A549 (cell line): ENCODE data around the gene ADCY2. TPM values are rescaled to one million over a fixed set of nuclear protein-coding genes. Genes with fewer than 3 reads are reported as not detected.
A peak's percentile ranks its signal among the peaks of the same experiment; 100 is the strongest.

Experiments
- ATAC-seq, 2 experiments: fragments of 200-7000 bp in 1 of 2; fragments of >200 bp in 1 of 2; cut with Nextera tagmentation in 1 of 2; cut with Tn5 transposase in 1 of 2; 3 replicates each; pipeline versions ENCODE4 v1.8.0 to v1.9.1; 2018 to 2020; ENCODE audit warnings: mild to moderate bottlenecking in 1 of 2, moderate library complexity in 1 of 2
- CTCF ChIA-PET: fragments of 300-600 bp; sonication (Branson Sonifier 250); formaldehyde crosslinking; extraction: SDS; loops from one replicate; lab custom pipeline; 2021; ENCODE audit warnings: antibody characterized with exemption, inconsistent platforms; lab: Yijun Ruan, JAX
- POLR2A ChIA-PET: fragments of 350-600 bp; formaldehyde crosslinking; extraction: SDS; loops from one replicate; lab custom pipeline; 2021; ENCODE audit warnings: antibody characterized with exemption, inconsistent platforms; lab: Yijun Ruan, JAX
- DNase-seq, 2 experiments: peaks; one replicate each; pipeline versions ENCODE4 v3.0.0 to v3.0.0-alpha.2; 2011 to 2016; ENCODE audit warnings: low read depth in 1 of 2, low spot score in 1 of 2
- FAIRE-seq: peaks from 2 replicates; lab custom pipeline; 2011; peaks lifted over from hg19 to GRCh38; lab: Jason Lieb, UNC
- H3K27ac ChIP-seq, 2 experiments: fragments of >200 bp; sonication (Bioruptor Twin); formaldehyde crosslinking; 3 replicates each; pipeline ENCODE4 v1.5.1; 2016 to 2017
- H3K4me1 ChIP-seq: fragments of >200 bp; sonication (Bioruptor Twin); formaldehyde crosslinking; 3 replicates; pipeline ENCODE4 v1.6.1; 2016
- H3K4me2 ChIP-seq: fragments of >200 bp; sonication (Bioruptor Twin); formaldehyde crosslinking; 3 replicates; pipeline ENCODE4 v1.6.1; 2016
- H3K4me3 ChIP-seq: fragments of >200 bp; sonication (Bioruptor Twin); formaldehyde crosslinking; 3 replicates; pipeline ENCODE4 v1.5.1; 2016
- H3K9me3 ChIP-seq: fragments of >200 bp; sonication (Bioruptor Twin); formaldehyde crosslinking; 3 replicates; pipeline ENCODE4 v1.6.1; 2016
- CBX2 ChIP-seq: fragments of 200-600 bp; sonication (generic); IDR thresholded peaks from 2 replicates; pipeline ENCODE4 v1.6.1; 2016; ENCODE audit warnings: low read depth, mild to moderate bottlenecking, borderline replicate concordance
- CEBPB ChIP-seq, 2 experiments: fragments of >200 bp in 1 of 2; sonication (Bioruptor Twin) in 1 of 2; formaldehyde crosslinking in 1 of 2; IDR thresholded peaks; 2 replicates each; pipeline ENCODE4 v1.6.1; 2012 to 2016
- CHD4 ChIP-seq: fragments of 200-600 bp; sonication (generic); IDR thresholded peaks from 2 replicates; pipeline ENCODE4 v1.6.1; 2016; ENCODE audit warnings: antibody characterized with exemption, mild to moderate bottlenecking, borderline replicate concordance
- CTCF ChIP-seq: fragments of >200 bp; sonication (Bioruptor Twin); formaldehyde crosslinking; IDR thresholded peaks from 3 replicates; pipeline ENCODE4 v1.5.1; 2016
- E2F6 ChIP-seq: IDR thresholded peaks from 2 replicates; pipeline ENCODE4 v1.6.1; 2012; ENCODE audit warnings: low read depth, borderline replicate concordance
- EP300 ChIP-seq, 2 experiments: fragments of >200 bp; sonication (Bioruptor Twin); formaldehyde crosslinking; IDR thresholded peaks; 2 replicates in 1 of 2; 3 replicates in 1 of 2; pipeline ENCODE4 v1.6.1; 2016 to 2017
- ESRRA ChIP-seq: fragments of 150-350 bp; IDR thresholded peaks from 2 replicates; pipeline ENCODE4 v1.6.1; 2014; ENCODE audit warnings: mild to moderate bottlenecking, low read length, borderline replicate concordance
- FOSB ChIP-seq: fragments of 250-450 bp; sonication (Bioruptor Pico); IDR thresholded peaks from 2 replicates; pipeline ENCODE4 v1.5.0; 2020; ENCODE audit warnings: mild to moderate bottlenecking, moderate library complexity
- FOXS1 ChIP-seq: fragments of 250-450 bp; sonication (Bioruptor Pico); IDR thresholded peaks from 2 replicates; pipeline ENCODE4 v1.5.0; 2020; ENCODE audit warnings: mild to moderate bottlenecking, moderate library complexity
- GATA3 ChIP-seq: IDR thresholded peaks from 2 replicates; pipeline ENCODE4 v1.6.1; 2012; ENCODE audit warnings: borderline replicate concordance
- HDAC2 ChIP-seq: fragments of 200-600 bp; sonication (generic); IDR thresholded peaks from 2 replicates; pipeline ENCODE4 v1.6.1; 2016
- HES2 ChIP-seq: fragments of >200 bp; sonication (Bioruptor Twin); formaldehyde crosslinking; IDR thresholded peaks from 2 replicates; pipeline ENCODE4 v1.6.1; 2016
- HEYL ChIP-seq: fragments of 250-450 bp; sonication (Bioruptor Pico); IDR thresholded peaks from 2 replicates; pipeline ENCODE4 v1.8.0; 2021; ENCODE audit warnings: mild to moderate bottlenecking, moderate library complexity
- HOXA7 ChIP-seq: fragments of 250-450 bp; sonication (Bioruptor Pico); IDR thresholded peaks from 2 replicates; pipeline ENCODE4 v1.5.0; 2020; ENCODE audit warnings: mild to moderate bottlenecking, moderate library complexity
- HOXB13 ChIP-seq: fragments of 250-450 bp; sonication (Bioruptor Pico); IDR thresholded peaks from 2 replicates; pipeline ENCODE4 v1.5.0; 2020; ENCODE audit warnings: low read depth, mild to moderate bottlenecking, moderate library complexity
- JUNB ChIP-seq: fragments of >200 bp; sonication (Bioruptor Twin); formaldehyde crosslinking; IDR thresholded peaks from 2 replicates; pipeline ENCODE4 v1.6.1; 2016
- MYC ChIP-seq: IDR thresholded peaks from 2 replicates; pipeline ENCODE4 v1.6.1; 2012; ENCODE audit warnings: mild to moderate bottlenecking, inconsistent platforms, low read length, improper control_type of control experiment, borderline replicate concordance
- NFE2L2 ChIP-seq: fragments of 150-350 bp; conservative IDR thresholded peaks from 2 replicates; pipeline ENCODE4 v1.6.1; 2014; ENCODE audit warnings: low read length
- NR3C1 ChIP-seq: fragments of >200 bp; sonication (Bioruptor Twin); formaldehyde crosslinking; IDR thresholded peaks from 3 replicates; pipeline ENCODE4 v1.6.1; 2017
- PBX3 ChIP-seq: IDR thresholded peaks from 2 replicates; pipeline ENCODE4 v1.6.1; 2012
- PHF8 ChIP-seq: fragments of 200-600 bp; sonication (generic); IDR thresholded peaks from 2 replicates; pipeline ENCODE4 v1.6.1; 2016; ENCODE audit warnings: low read depth, mild to moderate bottlenecking, antibody characterized with exemption, moderate library complexity, borderline replicate concordance
- POLR2A ChIP-seq: IDR thresholded peaks from 2 replicates; pipeline ENCODE4 v1.6.1; 2012; ENCODE audit warnings: mild to moderate bottlenecking, low read length
- POLR2AphosphoS2 ChIP-seq: conservative IDR thresholded peaks from 2 replicates; pipeline ENCODE4 v1.6.1; 2012; ENCODE audit warnings: low read length, improper control_type of control experiment, inconsistent platforms
- RAD21 ChIP-seq, 2 experiments: fragments of >200 bp in 1 of 2; sonication (Bioruptor Twin) in 1 of 2; formaldehyde crosslinking in 1 of 2; IDR thresholded peaks in 1 of 2; conservative IDR thresholded peaks in 1 of 2; 2 replicates in 1 of 2; 3 replicates in 1 of 2; pipeline ENCODE4 v1.6.1; 2012 to 2018; ENCODE audit warnings: inconsistent platforms in 1 of 2
- RARB ChIP-seq: fragments of 250-450 bp; sonication (Bioruptor Pico); IDR thresholded peaks from 2 replicates; pipeline ENCODE4 v1.8.0; 2021; ENCODE audit warnings: mild to moderate bottlenecking, moderate library complexity
- RFX5 ChIP-seq: fragments of 450-650 bp; IDR thresholded peaks from 2 replicates; pipeline ENCODE4 v1.7.1; 2014; ENCODE audit warnings: antibody characterized with exemption, mild to moderate bottlenecking, moderate library complexity
- RNF2 ChIP-seq: fragments of 200-600 bp; sonication (generic); IDR thresholded peaks from 2 replicates; pipeline ENCODE4 v1.6.1; 2016; ENCODE audit warnings: low read depth, mild to moderate bottlenecking, antibody characterized with exemption, moderate library complexity, borderline replicate concordance
- WGBS: methylation state at CpG from one replicate; pipeline ENCODE4 v1.1.6; 2017; ENCODE audit errors: missing lambda C conversion rate; 5-methylcytosine and 5-hydroxymethylcytosine counted together
- polyA plus RNA-seq, 4 experiments: library from polyadenylated mRNA; depleted of rRNA in 3 of 4; stranded (reverse); fragments of >200 nt; fragmentation: RNase III in 1 of 4; extraction: RNeasy Plus Mini Kit Qiagen cat#74134 plus additional on column Dnase treatment in 1 of 4; gene quantifications; 2 replicates in 3 of 4; 3 replicates in 1 of 4; pipeline ENCODE4 v1.2.3, GENCODE V29; 2011 to 2017
- TF ChIP-seq, protein P1 (sequence below): IDR thresholded peaks from 2 replicates; pipeline ENCODE4 v1.6.1; 2012
- TF ChIP-seq, protein P2 (sequence below): fragments of 250-450 bp; sonication (Bioruptor Pico); IDR thresholded peaks from 2 replicates; pipeline ENCODE4 v1.5.0; 2020; ENCODE audit warnings: low read depth, mild to moderate bottlenecking, moderate library complexity
- TF ChIP-seq, protein P3 (sequence below): fragments of 200-600 bp; sonication (generic); IDR thresholded peaks from 2 replicates; pipeline ENCODE4 v1.6.1; 2016; ENCODE audit warnings: antibody characterized with exemption, mild to moderate bottlenecking, moderate library complexity
- TF ChIP-seq, protein P4 (sequence below): fragments of 150-350 bp; IDR thresholded peaks from 2 replicates; pipeline ENCODE4 v1.6.1; 2014; ENCODE audit warnings: low read depth, mild to moderate bottlenecking, low read length

The ADCY2 gene
- polyA plus RNA-seq, 2 of the 4 experiments (the other 2 are of a cell fraction), result not detected

DNA sequence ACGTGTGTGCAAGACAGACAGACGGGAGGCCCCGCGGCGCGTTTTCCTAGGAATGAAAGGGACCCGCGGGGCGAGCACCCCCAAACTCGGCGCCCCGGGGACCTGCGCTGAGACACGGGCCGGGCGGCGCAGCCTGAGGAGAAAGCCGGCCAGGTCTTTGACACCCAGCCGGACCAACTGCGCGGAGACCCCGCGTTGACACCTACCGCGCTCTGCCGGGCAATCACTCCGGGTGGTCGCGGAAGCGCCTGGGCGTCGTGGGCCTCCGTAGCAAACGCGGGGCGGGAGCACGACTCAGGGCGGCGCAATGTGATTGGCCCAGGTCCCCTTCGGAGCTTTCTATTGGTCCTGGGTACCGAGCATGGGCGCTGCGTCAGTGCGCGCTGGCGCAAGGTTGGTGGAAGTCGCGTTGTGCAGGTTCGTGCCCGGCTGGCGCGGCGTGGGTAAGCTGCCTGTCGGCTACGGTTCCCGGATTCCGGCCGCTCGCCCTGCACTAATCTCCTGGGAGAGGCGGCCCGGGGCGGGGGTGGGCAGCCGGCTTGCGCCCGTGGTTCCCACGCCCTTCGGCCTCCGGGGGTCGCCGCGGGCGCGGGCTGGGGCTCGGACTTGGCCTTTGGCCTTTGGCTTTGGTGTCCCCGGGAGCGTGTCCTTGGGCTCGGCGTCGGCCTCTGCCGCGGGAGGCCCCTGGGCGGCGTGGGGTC lies 473.0 kb downstream of the ADCY2 start, which contains the start of the genes FASTKD3 and MTRR:
Gene FASTKD3, minus strand, starts transcription at position 259 of the 701 bp plus-strand sequence. CDS start 948 bp downstream, outside the sequence.
Gene MTRR, plus strand, starts transcription at position 376 of the 701 bp plus-strand sequence. CDS start 1,647 bp downstream, outside the sequence.
- CTCF ChIA-PET, result interaction anchor here (1.1 to 1.7 kb wide), 4 partner anchors 11 to 53 kb away, joined by 3 to 6 read pairs (median 4); no protein-coding TSS in a partner anchor
- POLR2A ChIA-PET, result interaction anchor here (1.0 kb wide), 4 partner anchors 9 to 14 kb away, joined by 3 to 8 read pairs (median 6); no protein-coding TSS in a partner anchor
- H3K9me3 ChIP-seq, result no peaks in the 10 kb centered on the region
- H3K4me1 ChIP-seq, result peaks cover 26% of the 10 kb centered on the region
- DNase-seq (peak; percentile 88 to 93), ATAC-seq (peak; percentile 99 to 100), FAIRE-seq (no peak)
- H3K4me2 ChIP-seq, result peak within 1 kb of the TSS; percentile 97
- peak within 1 kb of the TSS; percentile 97 for H3K4me3 ChIP-seq
- under 1% methylated on average over 22 of the region's 83 CpGs for WGBS
- H3K27ac ChIP-seq, result peak within 1 kb of the TSS; percentile 84 to 95
- TF ChIP-seq HOXB13, result no peak
- no peak for TF ChIP-seq CTCF
- no peak for TF ChIP-seq NR3C1
- TF ChIP-seq CBX2, result no peak
- no peak for TF ChIP-seq EP300 (IDR thresholded peaks at IDR 0.05)
- TF ChIP-seq RARB, result no peak
- no peak for TF ChIP-seq FOSB (CRISPR knock-in tag)
- peak in 1 of 2 experiments; percentile 26; a peak in 1 of 4 replicates for TF ChIP-seq CEBPB (IDR thresholded peaks at IDR 0.05)
- TF ChIP-seq FOXS1, result no peak
- TF ChIP-seq GATA3, result no peak
- TF ChIP-seq E2F6, result peak; percentile 45; the same call in 1 of the 2 replicates
- TF ChIP-seq, protein P1, sequence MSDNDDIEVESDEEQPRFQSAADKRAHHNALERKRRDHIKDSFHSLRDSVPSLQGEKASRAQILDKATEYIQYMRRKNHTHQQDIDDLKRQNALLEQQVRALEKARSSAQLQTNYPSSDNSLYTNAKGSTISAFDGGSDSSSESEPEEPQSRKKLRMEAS, result peak; percentile 75
- TF ChIP-seq, protein P2, sequence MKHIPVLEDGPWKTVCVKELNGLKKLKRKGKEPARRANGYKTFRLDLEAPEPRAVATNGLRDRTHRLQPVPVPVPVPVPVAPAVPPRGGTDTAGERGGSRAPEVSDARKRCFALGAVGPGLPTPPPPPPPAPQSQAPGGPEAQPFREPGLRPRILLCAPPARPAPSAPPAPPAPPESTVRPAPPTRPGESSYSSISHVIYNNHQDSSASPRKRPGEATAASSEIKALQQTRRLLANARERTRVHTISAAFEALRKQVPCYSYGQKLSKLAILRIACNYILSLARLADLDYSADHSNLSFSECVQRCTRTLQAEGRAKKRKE (CRISPR knock-in tag), result no peak
- no peak for TF ChIP-seq ESRRA
- TF ChIP-seq, protein P3, sequence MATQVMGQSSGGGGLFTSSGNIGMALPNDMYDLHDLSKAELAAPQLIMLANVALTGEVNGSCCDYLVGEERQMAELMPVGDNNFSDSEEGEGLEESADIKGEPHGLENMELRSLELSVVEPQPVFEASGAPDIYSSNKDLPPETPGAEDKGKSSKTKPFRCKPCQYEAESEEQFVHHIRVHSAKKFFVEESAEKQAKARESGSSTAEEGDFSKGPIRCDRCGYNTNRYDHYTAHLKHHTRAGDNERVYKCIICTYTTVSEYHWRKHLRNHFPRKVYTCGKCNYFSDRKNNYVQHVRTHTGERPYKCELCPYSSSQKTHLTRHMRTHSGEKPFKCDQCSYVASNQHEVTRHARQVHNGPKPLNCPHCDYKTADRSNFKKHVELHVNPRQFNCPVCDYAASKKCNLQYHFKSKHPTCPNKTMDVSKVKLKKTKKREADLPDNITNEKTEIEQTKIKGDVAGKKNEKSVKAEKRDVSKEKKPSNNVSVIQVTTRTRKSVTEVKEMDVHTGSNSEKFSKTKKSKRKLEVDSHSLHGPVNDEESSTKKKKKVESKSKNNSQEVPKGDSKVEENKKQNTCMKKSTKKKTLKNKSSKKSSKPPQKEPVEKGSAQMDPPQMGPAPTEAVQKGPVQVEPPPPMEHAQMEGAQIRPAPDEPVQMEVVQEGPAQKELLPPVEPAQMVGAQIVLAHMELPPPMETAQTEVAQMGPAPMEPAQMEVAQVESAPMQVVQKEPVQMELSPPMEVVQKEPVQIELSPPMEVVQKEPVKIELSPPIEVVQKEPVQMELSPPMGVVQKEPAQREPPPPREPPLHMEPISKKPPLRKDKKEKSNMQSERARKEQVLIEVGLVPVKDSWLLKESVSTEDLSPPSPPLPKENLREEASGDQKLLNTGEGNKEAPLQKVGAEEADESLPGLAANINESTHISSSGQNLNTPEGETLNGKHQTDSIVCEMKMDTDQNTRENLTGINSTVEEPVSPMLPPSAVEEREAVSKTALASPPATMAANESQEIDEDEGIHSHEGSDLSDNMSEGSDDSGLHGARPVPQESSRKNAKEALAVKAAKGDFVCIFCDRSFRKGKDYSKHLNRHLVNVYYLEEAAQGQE, result 0 out of 2 replicates have a peak, but pooled peaks have one; percentile 4
- peak; percentile 90 for TF ChIP-seq POLR2A
- TF ChIP-seq RNF2, result no peak
- no peak for TF ChIP-seq MYC
- no peak for TF ChIP-seq HEYL
- no peak for TF ChIP-seq HDAC2
- no peak for TF ChIP-seq CHD4
- no peak for TF ChIP-seq JUNB
- no peak; the same call in 1 of the 2 replicates for TF ChIP-seq RFX5
- no peak for TF ChIP-seq HOXA7 (CRISPR knock-in tag)
- no peak for TF ChIP-seq PBX3
- no peak for TF ChIP-seq RAD21 (conservative IDR thresholded peaks at IDR 0.05 in 1 of 2, IDR thresholded peaks at IDR 0.05 in 1 of 2)
- TF ChIP-seq PHF8, result peak; percentile 91
- TF ChIP-seq, protein P4, sequence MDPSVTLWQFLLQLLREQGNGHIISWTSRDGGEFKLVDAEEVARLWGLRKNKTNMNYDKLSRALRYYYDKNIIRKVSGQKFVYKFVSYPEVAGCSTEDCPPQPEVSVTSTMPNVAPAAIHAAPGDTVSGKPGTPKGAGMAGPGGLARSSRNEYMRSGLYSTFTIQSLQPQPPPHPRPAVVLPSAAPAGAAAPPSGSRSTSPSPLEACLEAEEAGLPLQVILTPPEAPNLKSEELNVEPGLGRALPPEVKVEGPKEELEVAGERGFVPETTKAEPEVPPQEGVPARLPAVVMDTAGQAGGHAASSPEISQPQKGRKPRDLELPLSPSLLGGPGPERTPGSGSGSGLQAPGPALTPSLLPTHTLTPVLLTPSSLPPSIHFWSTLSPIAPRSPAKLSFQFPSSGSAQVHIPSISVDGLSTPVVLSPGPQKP, result no peak
- TF ChIP-seq POLR2AphosphoS2, result no peak
- TF ChIP-seq NFE2L2, result no peak
- TF ChIP-seq HES2, result no peak
